VCaP (cell line): ENCODE data around the gene KRIT1.

Experiments
- H3K27ac ChIP-seq: fragments of 450-650 bp; 2 replicates; pipeline ENCODE4 v1.5.1; 2017
- CTCF ChIP-seq: fragments of 450-650 bp; conservative IDR thresholded peaks from 2 replicates; pipeline ENCODE4 v1.5.1; 2017; ENCODE audit warnings: mild to moderate bottlenecking, moderate library complexity

KRIT1 gene

GRCh38 chr7:92161271-92161670 lies 84.4 kb downstream of the KRIT1 start:
- H3K27ac ChIP-seq: no peak overlapping the region
- TF ChIP-seq CTCF: no peak

- TF ChIP-seq CTCF: no peak
- H3K27ac ChIP-seq: no peak overlapping the region
These were observed 86.8 kb downstream of the KRIT1 start for GRCh38 chr7:92158660-92159575.

- no peak overlapping the region for H3K27ac ChIP-seq
- TF ChIP-seq CTCF: no peak
These were observed 88.7 kb downstream of the KRIT1 start for GRCh38 chr7:92156990-92157389.

- no peak overlapping the region for H3K27ac ChIP-seq
- TF ChIP-seq CTCF: no peak
These were observed 90.5 kb downstream of the KRIT1 start for GRCh38 chr7:92155108-92155739.

GRCh38 chr7:92150450-92151017 lies 95.2 kb downstream of the KRIT1 start:
- TF ChIP-seq CTCF: no peak
- no peak overlapping the region for H3K27ac ChIP-seq

- no peak for TF ChIP-seq CTCF
- no peak overlapping the region for H3K27ac ChIP-seq
These were observed 95.9 kb downstream of the KRIT1 start for GRCh38 chr7:92149736-92150239.
